Ovary (tissue), 9 donors: ENCODE results near the gene MRNIP. TPM values are rescaled to one million over a fixed set of nuclear protein-coding genes. Genes with fewer than 3 reads are reported as not detected.

Experiments
- DNase-seq, 5 donors: peaks; one replicate each; pipeline ENCODE4 v3.0.0-alpha.2; 2019 to 2020
- H3K27ac ChIP-seq, 2 donors: fragments of 200-600 bp; one replicate each; pipeline versions ENCODE4 v1.5.1 to v1.8.0; 2019 to 2022
- H3K27me3 ChIP-seq: fragments of 200-600 bp; one replicate; pipeline ENCODE4 v1.8.0; 2022
- H3K36me3 ChIP-seq: fragments of 200-600 bp; sonication (generic); one replicate; pipeline ENCODE4 v1.5.1; 2019
- H3K4me1 ChIP-seq: one replicate; pipeline ENCODE4 v1.8.1; 2013; ENCODE audit warnings: mild to moderate bottlenecking, moderate library complexity; ENCODE audit not compliant: insufficient read depth
- H3K4me3 ChIP-seq: fragments of 200-600 bp; sonication (generic); one replicate; pipeline ENCODE4 v1.5.1; 2017
- H3K9me3 ChIP-seq, 2 donors: fragments of 200-600 bp in 1 of 2; sonication (generic) in 1 of 2; one replicate each; pipeline versions ENCODE4 v1.5.1 to v1.8.1; 2013 to 2019; ENCODE audit warnings: mild to moderate bottlenecking in 1 of 2, moderate library complexity in 1 of 2
- EP300 ChIP-seq: sonication (generic); formaldehyde crosslinking; IDR thresholded peaks from one replicate; pipeline ENCODE4 v1.6.1; 2017; ENCODE audit warnings: antibody characterized with exemption
- POLR2A ChIP-seq: fragments of 450-650 bp; IDR thresholded peaks from one replicate; pipeline ENCODE4 v1.6.1; 2017; ENCODE audit warnings: antibody characterized with exemption, mild to moderate bottlenecking, moderate library complexity
- WGBS, 3 donors: extraction: QIAGEN DNeasy Blood & Tissue Kit in 1 of 3; methylation state at CpG; one replicate each; pipeline versions ENCODE4 v1.1.5 to v1.1.7; 2013 to 2017; 5-methylcytosine and 5-hydroxymethylcytosine counted together
- intact Hi-C, 4 donors: fragments of 100-400 bp; cut with DNase I; formaldehyde crosslinking; loops; one replicate each; pipeline versions ENCODE4 v1.11.0 to v1.15.1; 2022 to 2023
- polyA plus RNA-seq, 2 donors: library from polyadenylated mRNA; stranded (reverse); fragments of 200-250 nt in 1 of 2; fragments of 350-450 nt in 1 of 2; fragmentation: Illumina TruSeq in 1 of 2; extraction: RNeasy Lipid Tissue Mini Kit (QIAGEN cat#74804) in 1 of 2; gene quantifications; one replicate each; pipeline ENCODE4 v1.2.3, GENCODE V29; 2013 to 2014
- total RNA-seq, 7 donors: library from RNA; depleted of rRNA in 2 of 7; stranded (reverse); fragments of >200 nt in 2 of 7; fragmentation: NEBNext Ultra II Directional in 3 of 7; extraction: Animal tissue kit (Norgen Biotek cat#: 25700) in 3 of 7; gene quantifications; one replicate each; pipeline versions ENCODE4 v1.1.0 to v1.2.4, GENCODE V29; 2016 to 2023
- TF ChIP-seq, protein P1 (sequence below), 3 donors: fragments of 450-650 bp in 2 of 3; fragments of 200-600 bp in 1 of 3; IDR thresholded peaks; one replicate each; pipeline versions ENCODE4 v1.5.1 to v1.8.0; 2016 to 2022; ENCODE audit warnings: antibody characterized with exemption in 3 of 3, mild to moderate bottlenecking in 1 of 3
- donor health status: DM: no; HTN: no; CAD: no; lungs with moderate emphysema.
- donor health status: DM: no; HTN: no; CAD: no.
- donor health status: Bipolar disorder and iron deficiency.
- donor health status: DM: yes; HTN: yes; CAD: no.
- donor health status: DM: no; HTN: no; CAD: no.
- donor health status: DM: yes; HTN: yes; CAD: no.

MRNIP gene
- total and polyA plus RNA-seq, 9 donors, result 26.9 to 61.1 (median 50.3) TPM

DNA sequence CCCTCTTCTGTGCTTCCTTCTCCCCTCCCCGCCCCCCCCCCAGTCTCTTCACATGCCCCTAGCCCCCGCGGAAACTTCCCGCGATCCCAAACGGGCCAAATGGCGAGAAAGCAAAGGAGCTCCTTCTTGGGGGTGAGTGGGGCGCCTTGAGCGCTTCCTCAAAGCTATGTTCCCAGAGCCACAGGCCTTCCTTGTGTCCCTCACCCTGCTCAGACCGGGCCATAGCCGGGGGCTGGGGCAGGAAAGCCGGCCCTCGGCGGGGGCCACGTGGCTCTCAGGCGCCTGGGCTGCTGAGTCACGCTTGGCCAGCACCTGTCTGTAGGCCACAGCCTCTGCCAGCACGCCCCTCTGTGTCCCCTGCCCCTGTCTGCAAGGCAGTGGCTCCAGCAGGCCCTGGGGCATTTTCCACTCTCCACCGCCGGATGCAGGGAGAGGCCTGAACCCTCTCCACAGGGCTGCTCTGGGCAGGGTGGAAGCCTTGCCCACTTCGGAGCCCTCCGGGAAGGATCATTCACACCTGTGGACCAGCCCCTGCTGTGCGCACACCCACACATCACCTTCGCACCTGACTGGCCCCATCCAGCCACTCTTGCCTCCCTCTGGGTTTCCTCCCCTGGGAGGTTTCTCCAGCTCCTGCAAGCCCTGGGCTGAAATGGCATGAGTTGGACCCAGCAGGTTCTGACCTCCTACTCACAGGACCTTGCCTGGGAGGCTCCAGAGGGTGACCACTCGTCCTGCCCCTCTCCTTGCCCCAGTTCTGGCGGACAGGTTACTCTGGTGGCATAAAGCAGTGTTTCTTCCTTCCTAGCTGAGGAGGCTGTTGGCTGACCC is 39.1 kb downstream of the MRNIP start:
- 20 to 24% (median 21%) methylated on average over 26 of the region's 26 CpGs for WGBS, 3 donors
- H3K36me3 ChIP-seq, result no peaks in the 10 kb centered on the region
- peak overlapping the region; percentile 90 to 98 for H3K27ac ChIP-seq
- TF ChIP-seq EP300 (no peak), POLR2A (no peak)
- TF ChIP-seq, protein P1, sequence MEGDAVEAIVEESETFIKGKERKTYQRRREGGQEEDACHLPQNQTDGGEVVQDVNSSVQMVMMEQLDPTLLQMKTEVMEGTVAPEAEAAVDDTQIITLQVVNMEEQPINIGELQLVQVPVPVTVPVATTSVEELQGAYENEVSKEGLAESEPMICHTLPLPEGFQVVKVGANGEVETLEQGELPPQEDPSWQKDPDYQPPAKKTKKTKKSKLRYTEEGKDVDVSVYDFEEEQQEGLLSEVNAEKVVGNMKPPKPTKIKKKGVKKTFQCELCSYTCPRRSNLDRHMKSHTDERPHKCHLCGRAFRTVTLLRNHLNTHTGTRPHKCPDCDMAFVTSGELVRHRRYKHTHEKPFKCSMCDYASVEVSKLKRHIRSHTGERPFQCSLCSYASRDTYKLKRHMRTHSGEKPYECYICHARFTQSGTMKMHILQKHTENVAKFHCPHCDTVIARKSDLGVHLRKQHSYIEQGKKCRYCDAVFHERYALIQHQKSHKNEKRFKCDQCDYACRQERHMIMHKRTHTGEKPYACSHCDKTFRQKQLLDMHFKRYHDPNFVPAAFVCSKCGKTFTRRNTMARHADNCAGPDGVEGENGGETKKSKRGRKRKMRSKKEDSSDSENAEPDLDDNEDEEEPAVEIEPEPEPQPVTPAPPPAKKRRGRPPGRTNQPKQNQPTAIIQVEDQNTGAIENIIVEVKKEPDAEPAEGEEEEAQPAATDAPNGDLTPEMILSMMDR (IDR thresholded peaks at IDR 0.05), result no peak
- peak; percentile 81 to 82 (median 81) for DNase-seq
- intact Hi-C loops, result loop anchor here in 1 of 4 donors (10.0 kb wide), 1 partner anchor 85 kb away; the partner anchor contains the start of gene TBC1D9B
- peaks cover 36% of the 10 kb centered on the region for H3K4me1 ChIP-seq
- no peaks in the 10 kb centered on the region for H3K9me3 ChIP-seq
- H3K4me3 ChIP-seq, result peak overlapping the region; percentile 82
- H3K27me3 ChIP-seq, result no peaks in the 10 kb centered on the region

DNA sequence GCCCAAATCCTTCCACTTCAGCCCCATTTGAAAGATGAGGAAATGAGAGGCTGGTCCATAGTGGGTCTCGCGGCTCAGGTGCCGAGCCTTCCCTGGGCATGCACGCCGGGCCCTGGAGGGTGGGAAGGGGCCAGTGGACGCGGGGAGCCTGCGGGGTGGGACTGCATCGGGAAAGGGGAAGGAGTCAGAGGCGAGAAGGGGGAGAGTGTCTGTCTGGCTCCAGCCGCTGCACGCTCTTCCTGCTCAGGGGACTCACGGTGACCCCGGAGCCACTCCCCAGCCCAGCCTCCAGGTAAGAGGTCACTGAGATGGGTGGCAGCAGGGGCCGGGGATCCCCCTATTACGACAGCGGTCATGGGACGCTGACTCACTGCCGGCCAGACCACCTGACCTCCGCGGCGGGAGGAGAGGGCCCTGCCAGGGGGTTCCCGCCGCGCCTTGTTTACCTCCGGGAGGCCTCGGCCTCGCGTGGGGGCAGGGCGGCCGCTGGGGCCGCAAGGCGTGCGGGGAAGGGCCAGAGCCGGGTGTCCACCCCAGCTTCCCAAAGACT is 39.8 kb downstream of the MRNIP start:
- WGBS, 3 donors, result 0 to 1% (median 0%) methylated on average over 28 to 35 of the region's 35 CpGs
- intact Hi-C loops, result no loop called here
- peaks cover 32% of the 10 kb centered on the region for H3K4me1 ChIP-seq
- H3K27me3 ChIP-seq, result no peaks in the 10 kb centered on the region
- H3K9me3 ChIP-seq, result no peaks in the 10 kb centered on the region
- no peaks in the 10 kb centered on the region for H3K36me3 ChIP-seq
- H3K4me3 ChIP-seq, result peak overlapping the region; percentile 82
- TF ChIP-seq POLR2A, result peak; percentile 51
- TF ChIP-seq EP300, result peak; percentile 96
- TF ChIP-seq, protein P1 (IDR thresholded peaks at IDR 0.05), result no peak
- H3K27ac ChIP-seq, result peak overlapping the region; percentile 90 to 98
- DNase-seq, result peak; percentile 95 to 97 (median 97)

GRCh38 chr5:179817890-179818745 is 40.5 kb downstream of the MRNIP start:
- peak in 3 of 5 donors; percentile 47 to 68 (median 55) for DNase-seq
- Histone ChIP-seq H3K4me1 (peaks cover 31% of the 10 kb centered on the region), H3K36me3 (no peaks in the 10 kb centered on the region), H3K4me3 (peak overlapping the region; percentile 82), H3K9me3 (no peaks in the 10 kb centered on the region), H3K27me3 (no peaks in the 10 kb centered on the region), H3K27ac (peak overlapping the region; percentile 90 to 98)
- WGBS, 3 donors, result 49 to 53% (median 50%) methylated on average over 14 of the region's 14 CpGs
- TF ChIP-seq, protein P1 (IDR thresholded peaks at IDR 0.05), result no peak
- no peak for TF ChIP-seq EP300
- no peak for TF ChIP-seq POLR2A
- intact Hi-C loops, result no loop called here

GRCh38 chr5:179817470-179817840 is 41.2 kb downstream of the MRNIP start:
- Histone ChIP-seq H3K4me1 (peaks cover 24% of the 10 kb centered on the region), H3K4me3 (peak overlapping the region; percentile 40), H3K27ac (peak overlapping the region; percentile 53 to 79), H3K9me3 (no peaks in the 10 kb centered on the region), H3K27me3 (no peaks in the 10 kb centered on the region), H3K36me3 (no peaks in the 10 kb centered on the region)
- TF ChIP-seq POLR2A, result no peak
- no peak for TF ChIP-seq EP300
- TF ChIP-seq, protein P1 (IDR thresholded peaks at IDR 0.05), result no peak
- peak in 4 of 5 donors; percentile 24 to 47 (median 44) for DNase-seq
- 83 to 86% (median 84%) methylated on average over 8 of the region's 8 CpGs for WGBS, 3 donors
- intact Hi-C loops, result no loop called here
